GM21619 (cell line): ENCODE results near the gene RNASE13.
"Not testable (repeated sequence)": the region's sequence is repeated elsewhere in the genome, so short reads cannot be mapped to it uniquely, and the experiment has no call there.

Source experiments
- ATAC-seq: cut with Tn5 transposase; IDR thresholded peaks from one replicate; pipeline ENCODE4 v1.9.1; 2021; ENCODE audit not compliant: unreplicated experiment

Gene RNASE13

DNA sequence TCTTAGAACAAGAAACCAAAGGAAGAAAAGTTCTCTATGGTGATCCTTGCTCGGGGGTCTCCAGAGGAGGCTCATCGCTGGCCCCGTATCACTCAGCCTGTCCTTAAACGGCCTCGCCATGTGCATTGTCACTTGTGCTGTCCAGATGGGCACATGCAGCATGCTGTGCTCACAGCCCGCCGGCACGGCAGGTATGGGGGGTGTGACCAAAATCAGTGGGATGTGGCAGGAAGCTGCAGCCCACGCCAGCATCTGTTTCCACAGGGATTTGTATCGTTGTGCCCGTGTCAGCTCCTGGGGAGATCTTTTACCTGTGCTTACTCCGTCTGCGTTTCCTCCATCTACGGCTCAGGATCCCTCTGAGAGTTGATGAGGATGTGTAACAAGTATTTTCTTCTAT, 38.1 kb downstream of the RNASE13 start:
- ATAC-seq: no peak

DNA sequence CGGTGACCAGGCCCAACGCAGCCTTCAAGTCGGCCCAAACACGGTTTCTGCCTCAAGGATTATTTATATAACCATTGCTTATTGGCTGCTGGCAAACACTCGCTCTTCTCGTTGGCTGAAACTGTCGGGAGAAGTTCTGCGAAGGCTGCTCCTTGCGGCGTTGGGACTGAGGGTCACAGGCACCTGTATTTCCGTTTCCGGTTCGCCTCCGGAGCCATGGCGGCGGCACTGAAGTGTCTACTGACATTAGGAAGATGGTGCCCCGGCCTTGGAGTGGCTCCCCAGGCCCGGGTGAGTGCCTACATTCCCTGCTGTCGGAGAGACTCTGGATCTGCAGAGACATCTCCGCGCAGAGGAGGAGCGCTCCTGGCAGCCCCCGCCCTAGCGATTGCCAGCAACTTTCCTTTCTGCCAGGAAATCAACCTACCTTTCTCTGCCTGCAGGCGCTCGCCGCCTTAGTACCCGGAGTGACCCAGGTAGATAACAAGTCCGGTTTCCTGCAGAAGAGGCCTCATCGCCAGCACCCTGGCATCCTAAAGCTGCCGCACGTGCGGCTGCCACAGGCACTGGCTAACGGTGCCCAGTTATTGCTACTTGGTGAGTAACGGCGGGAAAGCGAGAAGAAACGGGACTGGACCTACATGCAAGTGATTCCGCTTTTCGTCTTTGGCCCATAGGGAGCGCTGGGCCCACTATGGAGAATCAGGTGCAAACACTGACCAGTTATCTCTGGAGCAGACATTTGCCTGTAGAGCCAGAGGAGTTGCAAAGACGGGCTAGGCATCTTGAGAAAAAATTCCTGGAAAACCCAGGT, 44.6 kb downstream of the RNASE13 start, which contains the start of gene METTL17:
METTL17 (plus strand) TSS at position 194 of the 814 bp plus-strand sequence; CDS start at position 217, 23 bp downstream.
- ATAC-seq: peak; percentile 94

DNA sequence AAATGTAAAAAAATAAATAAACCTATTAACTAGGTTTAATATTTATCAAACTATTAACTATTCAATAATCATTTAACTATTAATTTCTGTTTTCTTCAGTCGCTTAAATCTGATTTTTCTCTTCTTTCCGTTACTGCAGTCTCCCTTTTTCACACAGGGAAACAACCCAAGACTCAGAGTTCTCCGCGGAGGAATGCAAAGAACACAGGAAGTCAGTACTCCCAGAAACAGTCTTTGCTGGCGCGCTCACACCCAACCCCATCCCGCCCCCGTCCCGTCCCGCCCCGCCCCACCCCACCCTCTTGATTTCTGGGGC, 45.2 kb downstream of the RNASE13 start:
- ATAC-seq: no peak

DNA sequence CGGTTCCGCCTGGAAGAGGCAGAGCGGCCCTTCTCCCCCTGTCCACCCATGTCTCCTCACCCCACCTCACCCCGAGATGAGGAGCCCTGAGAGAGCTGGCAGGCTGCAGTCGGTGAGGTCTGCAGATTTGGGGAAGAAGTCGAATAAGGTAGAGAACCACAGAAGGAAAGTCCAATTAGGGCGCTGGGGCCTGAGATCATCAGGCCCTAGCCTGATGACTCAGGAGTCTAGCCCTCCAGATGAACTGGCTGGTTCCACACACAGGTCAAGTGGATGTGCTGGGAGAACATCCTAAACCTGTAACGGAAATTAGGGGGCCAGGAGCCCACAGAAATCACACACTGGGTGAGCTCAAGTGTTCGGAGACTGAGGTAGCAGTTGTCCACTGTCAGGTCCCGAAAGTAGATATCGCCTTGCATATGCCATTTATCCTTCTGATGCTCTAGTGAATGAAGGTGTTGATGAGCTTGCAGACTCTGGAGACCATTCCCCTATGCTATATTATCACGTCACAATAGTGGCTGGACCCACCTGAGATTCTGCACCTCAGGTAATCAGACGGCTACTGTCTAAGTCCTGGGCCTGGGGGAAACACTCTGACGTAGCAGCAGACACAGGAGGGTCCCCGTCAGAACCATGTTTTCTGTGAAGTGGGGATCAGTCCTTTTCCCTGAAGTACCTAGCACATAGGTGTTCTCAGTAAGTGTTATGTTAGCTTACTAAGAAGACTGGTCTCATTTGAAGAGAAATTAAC, 45.7 kb downstream of the RNASE13 start:
- no peak for ATAC-seq

DNA sequence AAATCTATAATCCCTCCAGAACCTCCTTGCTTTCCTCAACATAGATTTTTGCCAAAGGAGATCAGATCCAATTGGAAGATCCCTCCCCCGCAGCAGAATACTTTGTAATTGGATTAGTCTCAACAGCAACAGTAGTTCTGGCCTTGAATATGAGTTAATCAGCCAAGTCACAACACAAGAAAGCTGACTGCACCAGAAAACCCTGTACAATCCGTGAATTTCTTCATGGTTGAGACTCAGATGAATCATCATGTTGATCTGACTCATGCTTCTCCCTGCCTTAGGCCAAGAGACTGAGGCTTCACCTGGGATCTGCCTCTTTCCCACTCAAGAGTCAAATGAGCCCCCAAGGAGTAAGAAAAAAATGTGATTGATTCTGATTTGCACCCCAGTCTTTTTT, 47.8 kb downstream of the RNASE13 start:
- no peak for ATAC-seq

DNA sequence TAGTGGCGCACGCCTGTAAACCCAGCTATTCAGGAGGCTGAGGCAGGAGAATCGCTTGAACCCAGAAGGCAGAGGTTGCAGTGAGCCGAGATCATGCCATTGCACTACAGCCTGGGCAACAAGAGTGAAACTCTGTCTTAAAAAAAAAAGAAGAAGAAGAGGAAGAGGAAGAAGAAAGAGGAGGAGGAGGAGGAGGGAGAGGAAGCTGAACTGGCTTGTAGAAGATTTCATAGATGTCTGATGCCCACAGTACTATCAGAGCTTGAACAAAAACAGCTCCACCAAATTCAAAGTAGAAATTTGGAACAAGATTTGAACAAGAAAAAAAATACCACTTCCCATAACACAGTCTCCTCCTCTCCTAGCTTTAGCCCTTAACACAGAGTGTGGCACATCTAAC, 49.0 kb downstream of the RNASE13 start:
- ATAC-seq: not testable (repeated sequence)
